ENCODE measurements around the gene HOTAIR.

Gene HOTAIR

DNA sequence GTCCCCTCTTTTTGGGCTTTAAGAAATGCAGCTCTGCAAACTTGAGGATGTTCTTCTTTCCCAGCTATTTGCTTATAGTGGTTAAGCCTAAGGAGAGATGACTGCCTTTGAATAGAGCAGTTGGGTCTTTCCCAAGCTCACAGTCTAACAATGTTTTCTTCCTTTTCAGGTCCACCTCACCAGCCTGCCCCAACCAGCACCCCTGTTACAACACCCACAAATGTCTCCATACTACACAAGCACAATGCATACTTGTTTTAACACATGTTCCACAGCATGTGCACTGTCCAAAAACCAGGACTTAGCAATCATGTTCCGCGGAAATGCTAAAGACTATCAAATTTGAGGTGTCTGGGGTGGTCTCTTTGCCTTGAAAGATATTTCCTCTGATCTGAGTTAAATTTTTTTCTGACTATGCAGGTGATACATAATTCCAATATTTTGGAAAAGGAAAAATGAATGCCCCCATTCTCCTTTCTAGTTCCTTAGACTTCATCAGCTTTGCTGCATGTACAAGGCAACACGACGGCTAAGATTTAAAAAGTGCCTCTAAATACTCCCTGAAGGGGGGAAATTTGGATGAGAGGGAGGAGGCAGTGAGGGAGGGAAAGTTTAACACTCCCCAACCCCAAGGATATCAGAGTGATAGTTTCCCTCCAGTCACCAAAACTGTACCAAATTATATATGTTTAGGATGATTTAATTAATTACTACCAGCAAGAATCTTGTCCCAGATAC is 42.7 kb downstream of the HOTAIR start:
- DNase-seq (ENCODE audit: extremely low read depth in 1 of 2, low read depth in 1 of 2), result no peak

DNA sequence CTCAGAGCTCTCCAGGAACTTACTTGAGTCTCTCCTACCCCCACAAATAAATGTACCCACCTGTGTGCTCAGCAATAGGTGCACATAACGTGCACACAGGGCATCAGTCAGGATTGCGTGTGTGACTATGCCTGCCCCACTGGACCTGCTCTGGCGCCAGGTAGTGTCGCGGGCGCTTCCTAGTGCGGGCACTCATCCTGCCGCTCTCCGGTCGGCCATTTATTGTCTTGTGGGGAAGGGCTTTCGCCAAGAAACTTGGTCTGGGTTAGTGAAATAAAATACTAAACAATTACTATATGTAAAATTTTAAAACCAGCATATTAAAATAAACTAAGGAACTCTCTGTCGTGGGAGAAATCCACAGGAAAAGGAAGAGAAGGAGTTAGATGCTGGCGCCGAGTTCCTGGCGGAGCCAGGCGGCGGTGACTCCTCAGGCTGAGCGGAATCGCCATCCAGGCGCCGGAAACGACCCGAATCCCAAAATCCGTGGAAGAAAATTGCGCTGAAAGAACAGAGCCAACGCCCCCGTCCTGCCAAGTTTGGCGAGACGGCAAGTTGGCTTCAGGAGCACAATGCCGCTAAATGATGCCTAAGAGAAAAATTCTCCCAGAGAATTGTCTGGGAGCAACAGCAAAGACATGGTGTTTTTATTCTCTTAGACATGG is 44.0 kb downstream of the HOTAIR start:
- DNase-seq (ENCODE audit: extremely low read depth in 1 of 2, low read depth in 1 of 2), result no peak

DNA sequence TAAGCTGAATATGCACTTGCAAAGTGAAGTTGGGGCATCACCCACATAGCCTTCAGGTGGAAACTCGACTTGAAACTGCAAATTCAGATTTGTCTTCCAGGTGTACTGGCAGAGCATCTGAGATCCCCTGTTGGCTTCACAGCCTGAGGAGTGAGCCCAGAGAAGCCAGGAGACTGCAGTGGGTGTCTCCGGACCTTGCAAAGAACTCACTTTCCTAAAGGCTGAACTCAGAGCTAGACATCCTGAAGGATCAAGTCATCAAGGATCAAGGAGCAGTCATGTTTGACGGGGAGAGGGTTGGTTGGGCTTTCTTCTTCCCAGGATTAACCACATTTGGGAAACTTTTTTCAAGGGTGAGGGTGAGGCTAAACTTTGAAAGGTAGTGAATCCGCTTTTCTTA is 45.2 kb downstream of the HOTAIR start:
- no peak for DNase-seq (ENCODE audit: extremely low read depth in 1 of 2, low read depth in 1 of 2)

DNA sequence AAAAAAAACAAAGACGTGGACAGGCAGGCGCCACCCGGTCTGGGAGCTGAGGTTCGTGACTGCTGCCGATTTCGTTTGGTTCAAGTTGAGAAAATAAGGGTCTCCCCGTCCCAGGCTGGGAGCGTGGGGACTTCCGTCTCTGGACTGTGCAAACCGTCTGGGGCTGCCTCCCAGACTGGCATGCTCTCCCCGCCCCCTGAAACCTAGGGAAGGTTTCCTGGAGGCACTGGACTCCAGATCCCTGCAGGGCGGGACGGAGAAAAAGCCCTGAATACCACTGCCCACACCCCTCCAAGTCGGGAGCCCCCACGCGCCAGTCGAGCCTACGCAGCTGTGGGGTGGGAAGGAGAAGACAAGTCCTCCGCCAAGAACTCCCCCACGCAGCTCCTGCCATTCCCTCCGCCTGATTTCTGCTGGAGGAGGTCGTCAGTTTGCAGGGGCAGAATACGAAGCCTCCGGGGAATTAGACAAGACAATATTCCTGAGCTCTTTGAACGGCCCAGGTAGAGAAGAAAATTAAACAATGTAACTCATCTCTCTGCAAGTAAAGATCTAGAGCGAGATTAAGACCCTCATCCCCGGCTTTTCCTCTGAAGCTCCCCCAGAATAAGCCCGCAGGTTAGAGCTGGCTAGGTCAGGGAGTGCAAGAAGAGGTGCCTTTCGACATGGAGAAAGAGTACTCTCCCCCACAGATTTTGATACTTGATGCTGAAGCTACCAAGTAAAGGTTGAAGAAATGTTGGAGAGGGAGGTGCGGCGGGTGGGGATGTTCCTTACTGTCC is 46.5 kb downstream of the HOTAIR start:
- no peak for DNase-seq (ENCODE audit: extremely low read depth in 1 of 2, low read depth in 1 of 2)

DNA sequence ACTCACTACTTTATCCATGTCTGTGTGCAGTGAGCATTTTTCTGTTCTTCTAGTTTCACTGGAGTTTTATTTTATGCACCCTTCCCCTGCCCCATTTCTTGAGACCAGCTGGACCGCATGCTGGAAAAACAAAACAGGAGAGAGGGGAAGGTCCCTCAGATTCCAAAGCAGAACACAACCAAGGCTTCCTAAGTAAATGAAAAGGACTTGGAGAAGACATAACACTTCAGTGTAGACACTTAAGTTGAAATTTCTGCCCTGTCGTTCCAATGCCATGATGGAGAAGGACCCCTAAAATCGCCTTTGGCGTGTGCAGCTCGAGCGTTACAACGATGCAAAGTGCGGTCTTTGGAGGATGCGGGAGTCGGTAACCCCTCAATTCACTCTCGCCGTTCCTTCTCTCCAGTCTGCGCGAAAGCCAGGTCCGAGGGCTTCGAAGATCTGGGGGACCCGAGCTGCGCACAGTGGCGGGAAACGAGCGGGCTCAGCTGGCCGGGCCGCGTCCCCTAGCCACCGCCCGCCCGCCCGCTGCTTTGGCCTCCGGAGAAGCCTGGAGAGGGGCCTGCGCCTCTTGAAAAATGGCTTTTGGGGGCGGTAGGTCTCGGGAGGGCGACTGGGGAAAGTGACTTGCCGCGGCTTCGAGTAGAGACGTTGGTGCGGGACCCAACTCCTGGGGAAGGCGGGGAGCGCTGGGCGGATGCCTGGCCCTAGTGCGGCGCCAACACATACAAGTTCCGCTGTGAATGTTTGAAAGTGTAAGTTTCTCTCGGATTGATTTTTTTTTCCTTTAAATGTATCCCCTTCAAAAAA is 47.3 kb downstream of the HOTAIR start:
- DNase-seq (ENCODE audit: extremely low read depth in 1 of 2, low read depth in 1 of 2), result no peak

DNA sequence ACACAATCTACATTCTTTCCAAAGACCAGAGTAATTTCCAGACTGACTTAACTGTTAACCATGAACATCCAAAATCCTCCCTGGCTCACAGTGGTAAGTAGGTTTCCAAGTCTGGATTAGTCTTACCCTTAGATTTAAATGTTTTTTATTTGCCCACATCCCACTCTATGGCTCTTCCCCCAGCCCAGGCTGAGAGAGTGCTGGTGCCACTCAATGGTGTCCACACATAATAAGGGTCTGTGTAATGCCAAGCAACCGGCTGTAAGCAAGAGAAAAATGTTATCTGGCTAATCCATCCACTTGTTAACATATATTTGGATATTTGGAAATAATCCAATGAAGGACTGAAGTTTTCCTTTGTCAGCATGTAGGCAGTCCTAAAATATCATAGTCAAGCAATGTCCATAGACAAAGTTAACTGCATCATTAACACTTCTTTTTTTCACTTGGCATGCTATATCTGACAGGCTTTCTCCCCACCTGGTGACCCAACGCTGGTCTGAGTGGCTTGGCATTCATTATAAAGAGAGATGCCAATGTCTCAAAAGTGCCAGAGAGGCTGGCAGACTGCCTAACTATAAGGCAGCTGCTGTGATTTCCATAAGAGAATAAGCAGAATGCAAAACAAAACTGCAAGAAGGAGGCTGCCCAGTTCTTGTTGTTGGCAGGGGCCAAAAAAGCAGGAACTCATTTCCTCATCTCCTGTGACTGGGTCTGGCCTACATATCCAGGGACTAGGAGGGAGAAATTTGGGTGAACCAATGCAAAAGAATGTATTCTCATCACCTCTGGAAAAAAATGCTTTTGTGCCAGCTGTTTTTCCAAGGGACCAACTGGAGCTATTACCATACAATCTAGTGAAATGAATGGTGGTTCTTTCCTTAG is 50.0 kb downstream of the HOTAIR start:
- no peak for DNase-seq (ENCODE audit: extremely low read depth in 1 of 2, low read depth in 1 of 2)

DNA sequence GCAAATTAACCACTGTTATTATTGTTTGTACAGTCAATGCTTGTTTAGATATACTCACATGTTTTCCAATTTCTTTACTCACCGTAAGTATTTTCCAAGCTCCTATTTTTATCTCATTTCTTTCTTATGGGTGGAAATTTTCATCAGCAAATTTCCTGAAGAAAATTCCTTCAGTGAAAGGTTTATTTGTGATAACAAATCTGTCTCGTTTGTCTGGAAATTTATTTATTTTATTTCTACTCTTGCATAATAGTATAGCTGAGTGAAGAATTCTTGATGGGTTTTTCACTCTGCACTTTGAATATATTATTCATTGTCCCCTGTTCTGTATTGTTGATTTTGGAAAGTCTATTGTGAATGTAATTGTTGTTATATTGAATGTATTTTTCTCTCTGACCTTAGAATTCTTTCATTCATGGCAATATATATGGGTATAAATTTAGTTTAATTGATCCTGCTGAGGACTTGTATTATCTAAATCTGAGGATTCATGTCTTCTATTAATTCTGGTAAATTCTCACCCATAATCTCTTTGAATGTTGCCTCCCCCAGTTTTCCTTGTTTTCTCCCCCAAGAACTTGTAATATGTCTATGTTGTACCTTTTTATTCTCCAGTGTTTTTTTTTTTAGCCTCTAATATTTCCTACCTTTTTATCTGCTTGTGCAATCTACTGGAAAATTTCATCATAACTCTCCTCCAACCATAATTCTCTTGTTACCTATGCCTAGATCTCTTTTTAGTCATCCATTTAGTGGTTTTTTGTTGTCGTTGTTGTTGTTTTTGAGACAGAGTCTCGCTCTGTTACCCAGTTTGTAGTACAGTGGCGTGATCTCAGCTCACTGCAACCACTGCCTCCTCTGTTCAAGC is 57.7 kb downstream of the HOTAIR start:
- DNase-seq (ENCODE audit: extremely low read depth in 1 of 2, low read depth in 1 of 2), result no peak
